Skeletal muscle tissue (tissue), 4 donors: Measurements from ENCODE around the gene ACSM3. TPM values are rescaled to one million over a fixed set of nuclear protein-coding genes. Genes with fewer than 3 reads are reported as not detected.
"Not testable (repeated sequence)": the region's sequence is repeated elsewhere in the genome, so short reads cannot be mapped to it uniquely, and the experiment has no call there.

Experiments used
- H3K27ac ChIP-seq: one replicate; pipeline ENCODE4 v1.7.0; 2013; ENCODE audit warnings: mild to moderate bottlenecking, low read depth, low read length, inconsistent platforms
- H3K27me3 ChIP-seq, 3 donors: one replicate each; pipeline ENCODE4 v1.7.0; 2013; ENCODE audit warnings: low read length in 3 of 3; ENCODE audit not compliant: control insufficient read depth in 3 of 3, insufficient read depth in 3 of 3
- H3K36me3 ChIP-seq, 3 donors: one replicate each; pipeline ENCODE4 v1.7.0; 2013; ENCODE audit warnings: low read length in 3 of 3; ENCODE audit not compliant: control insufficient read depth in 3 of 3, insufficient read depth in 3 of 3
- H3K4me1 ChIP-seq, 3 donors: one replicate each; pipeline ENCODE4 v1.7.0; 2013; ENCODE audit warnings: low read length in 3 of 3, mild to moderate bottlenecking in 3 of 3; ENCODE audit not compliant: control insufficient read depth in 3 of 3, insufficient read depth in 3 of 3
- H3K4me3 ChIP-seq, 3 donors: one replicate each; pipeline ENCODE4 v1.7.0; 2013; ENCODE audit warnings: low read length in 3 of 3
- H3K9ac ChIP-seq, 3 donors: one replicate each; pipeline ENCODE4 v1.7.0; 2013; ENCODE audit warnings: low read length in 3 of 3, mild to moderate bottlenecking in 3 of 3, moderate library complexity in 2 of 3, low read depth in 1 of 3
- H3K9me3 ChIP-seq, 3 donors: one replicate each; pipeline ENCODE4 v1.7.0; 2013; ENCODE audit warnings: low read length in 3 of 3; ENCODE audit not compliant: control insufficient read depth in 3 of 3
- total RNA-seq: library from RNA; depleted of rRNA; stranded (reverse); fragments of >200 nt; gene quantifications from one replicate; pipeline ENCODE4 v1.2.3, GENCODE V29; 2014
- donor health status: Osteomylitis.

Gene ACSM3
- total RNA-seq: 2.6 TPM

GRCh38 chr16:20763461-20764232 is at the start of gene ACSM3:
TSS of gene ACSM3 (plus strand) at chr16:20764014. CDS start at chr16:20770035, 6,021 bp downstream.
- Histone ChIP-seq H3K27me3 (no peaks in the 10 kb centered on the region), H3K36me3 (no peaks in the 10 kb centered on the region), H3K9ac (no peak within 1 kb of the TSS)

GRCh38 chr16:20717718-20718117 is 46.1 kb upstream of the ACSM3 start:
- not testable (repeated sequence) for H3K4me1 ChIP-seq, H3K4me3 ChIP-seq, H3K36me3 ChIP-seq, H3K27ac ChIP-seq, H3K9ac ChIP-seq, H3K9me3 ChIP-seq, H3K27me3 ChIP-seq

More at GRCh38 chr16:20763461-20764232, at the start of gene ACSM3:
- Histone ChIP-seq H3K9me3 (no peaks in the 10 kb centered on the region), H3K4me1 (no peaks in the 10 kb centered on the region), H3K27ac (no peak within 1 kb of the TSS), H3K4me3 (peak within 1 kb of the TSS; percentile 46 to 74 (median 55))

GRCh38 chr16:20720251-20720650 is 43.6 kb upstream of the ACSM3 start:
- Histone ChIP-seq H3K4me3 (no peak overlapping the region), H3K27me3 (no peaks in the 10 kb centered on the region), H3K9ac (no peak overlapping the region), H3K27ac (no peak overlapping the region), H3K4me1 (no peaks in the 10 kb centered on the region), H3K36me3 (no peaks in the 10 kb centered on the region), H3K9me3 (no peaks in the 10 kb centered on the region)

GRCh38 chr16:20726661-20727060 is 37.2 kb upstream of the ACSM3 start:
- no peak overlapping the region for H3K9ac ChIP-seq
- H3K27ac ChIP-seq: no peak overlapping the region
- no peaks in the 10 kb centered on the region for H3K9me3 ChIP-seq
- no peaks in the 10 kb centered on the region for H3K27me3 ChIP-seq
- no peak overlapping the region for H3K4me3 ChIP-seq
- H3K36me3 ChIP-seq: peaks cover 0 to 2% (median 0%) of the 10 kb centered on the region in 3 donors
- H3K4me1 ChIP-seq: no peaks in the 10 kb centered on the region

GRCh38 chr16:20727181-20727580 is 36.6 kb upstream of the ACSM3 start:
- no peak overlapping the region for H3K27ac ChIP-seq
- H3K4me3 ChIP-seq: no peak overlapping the region
- peaks cover 0 to 2% (median 0%) of the 10 kb centered on the region in 3 donors for H3K36me3 ChIP-seq
- no peaks in the 10 kb centered on the region for H3K4me1 ChIP-seq
- no peaks in the 10 kb centered on the region for H3K27me3 ChIP-seq
- H3K9me3 ChIP-seq: no peaks in the 10 kb centered on the region
- H3K9ac ChIP-seq: no peak overlapping the region

GRCh38 chr16:20729141-20729540 is 34.7 kb upstream of the ACSM3 start:
- Histone ChIP-seq H3K9me3 (no peaks in the 10 kb centered on the region), H3K27me3 (no peaks in the 10 kb centered on the region), H3K4me1 (no peaks in the 10 kb centered on the region), H3K9ac (no peak overlapping the region), H3K36me3 (peaks cover 0 to 2% (median 0%) of the 10 kb centered on the region in 3 donors), H3K27ac (no peak overlapping the region), H3K4me3 (no peak overlapping the region)

- H3K27me3 ChIP-seq: no peaks in the 10 kb centered on the region
- H3K4me3 ChIP-seq: no peak overlapping the region
- no peaks in the 10 kb centered on the region for H3K9me3 ChIP-seq
- H3K36me3 ChIP-seq: peaks cover 26 to 33% (median 30%) of the 10 kb centered on the region in 3 donors
- no peaks in the 10 kb centered on the region for H3K4me1 ChIP-seq
- no peak overlapping the region for H3K27ac ChIP-seq
- no peak overlapping the region for H3K9ac ChIP-seq
Observed at GRCh38 chr16:20734056-20734455, 29.8 kb upstream of the ACSM3 start.

GRCh38 chr16:20734782-20735181 is 29.0 kb upstream of the ACSM3 start:
- H3K36me3 ChIP-seq: peaks cover 26 to 33% (median 30%) of the 10 kb centered on the region in 3 donors
- H3K9me3 ChIP-seq: no peaks in the 10 kb centered on the region
- H3K4me1 ChIP-seq: peaks cover under 1 to 2% (median under 1%) of the 10 kb centered on the region in 3 donors
- H3K4me3 ChIP-seq: no peak overlapping the region
- no peaks in the 10 kb centered on the region for H3K27me3 ChIP-seq
- no peak overlapping the region for H3K9ac ChIP-seq
- H3K27ac ChIP-seq: no peak overlapping the region

- no peaks in the 10 kb centered on the region for H3K27me3 ChIP-seq
- H3K9me3 ChIP-seq: no peaks in the 10 kb centered on the region
- H3K9ac ChIP-seq: no peak overlapping the region
- H3K4me3 ChIP-seq: no peak overlapping the region
- H3K4me1 ChIP-seq: peaks cover 8 to 9% (median 8%) of the 10 kb centered on the region in 3 donors
- H3K36me3 ChIP-seq: peaks cover 26 to 33% (median 30%) of the 10 kb centered on the region in 3 donors
- H3K27ac ChIP-seq: no peak overlapping the region
Observed at GRCh38 chr16:20735490-20735889, 28.3 kb upstream of the ACSM3 start.

GRCh38 chr16:20740007-20740883 is 23.6 kb upstream of the ACSM3 start:
- H3K27me3 ChIP-seq: no peaks in the 10 kb centered on the region
- H3K9me3 ChIP-seq: no peaks in the 10 kb centered on the region
- H3K4me1 ChIP-seq: peaks cover 13 to 16% (median 14%) of the 10 kb centered on the region in 3 donors
- H3K4me3 ChIP-seq: peak overlapping the region; percentile 97 to 100 (median 100)
- H3K36me3 ChIP-seq: peaks cover 21 to 32% (median 23%) of the 10 kb centered on the region in 3 donors
- H3K27ac ChIP-seq: peak overlapping the region; percentile 91
- peak overlapping the region; percentile 83 to 89 (median 87) for H3K9ac ChIP-seq
